HPDE6-E6E7 (cell line): Measurements from ENCODE around the gene RAD9A.
"Not testable (repeated sequence)": the region's sequence is repeated elsewhere in the genome, so short reads cannot be mapped to it uniquely, and the experiment has no call there.

Experiments used
- DNase-seq: peaks from one replicate; pipeline ENCODE4 v3.0.0; 2011; ENCODE audit warnings: missing footprints; ENCODE audit errors: extremely low spot score

The RAD9A gene

GRCh38 chr11:67427364-67427859 is 35.6 kb downstream of the RAD9A start:
- DNase-seq = not testable (repeated sequence)

GRCh38 chr11:67428052-67429001 is 36.5 kb downstream of the RAD9A start, which contains the start of gene RPS6KB2:
Gene RPS6KB2, plus strand, starts transcription at chr11:67428494. Its CDS starts 52 bp downstream, at chr11:67428546.
- DNase-seq = peak; percentile 98

- no peak for DNase-seq
Observed at GRCh38 chr11:67429038-67429668, 37.4 kb downstream of the RAD9A start.

GRCh38 chr11:67429722-67430121 is 37.9 kb downstream of the RAD9A start:
- no peak for DNase-seq

GRCh38 chr11:67431346-67432249 is 39.8 kb downstream of the RAD9A start:
- DNase-seq = no peak

GRCh38 chr11:67432655-67433349 is 41.0 kb downstream of the RAD9A start:
- DNase-seq = no peak

GRCh38 chr11:67433536-67434394 is 42.0 kb downstream of the RAD9A start:
- no peak for DNase-seq

- no peak for DNase-seq
Observed at GRCh38 chr11:67434395-67434881, 42.7 kb downstream of the RAD9A start.

GRCh38 chr11:67435031-67435726 is 43.4 kb downstream of the RAD9A start:
- DNase-seq = no peak

- DNase-seq = no peak
Observed at GRCh38 chr11:67435727-67436458, 44.1 kb downstream of the RAD9A start.

GRCh38 chr11:67436459-67437081 is 44.8 kb downstream of the RAD9A start:
- no peak for DNase-seq

GRCh38 chr11:67437082-67437808 is 45.5 kb downstream of the RAD9A start, which contains the start of gene PTPRCAP:
Gene PTPRCAP, minus strand, starts transcription at chr11:67437682. Its CDS starts 63 bp downstream, at chr11:67437619.
- DNase-seq = no peak

- DNase-seq = no peak
Observed at GRCh38 chr11:67437809-67438157, 46.0 kb downstream of the RAD9A start.

GRCh38 chr11:67438158-67438902 is 46.5 kb downstream of the RAD9A start:
- no peak for DNase-seq

GRCh38 chr11:67439321-67440228 is 47.8 kb downstream of the RAD9A start:
- DNase-seq = no peak
